ENCODE data around the gene PSMB7.

Gene PSMB7

GRCh38 chr9:124309667-124310084 is 105.6 kb downstream of the PSMB7 start:
- Histone ChIP-seq H3K9me3 (ENCODE audit: insufficient read depth, low read length, severe bottlenecking) (no peaks in the 10 kb centered on the region), H3K27ac (ENCODE audit: low read length) (no peak overlapping the region), H2AFZ (ENCODE audit: low read depth, low read length) (no peak overlapping the region), H3K79me2 (ENCODE audit: insufficient read depth, low read length) (no peaks in the 10 kb centered on the region), H3K4me1 (ENCODE audit: insufficient read depth, low read length) (no peaks in the 10 kb centered on the region), H3K9ac (ENCODE audit: low read depth, low read length) (no peak overlapping the region), H3K27me3 (ENCODE audit: insufficient read depth, low read length, poor library complexity) (no peaks in the 10 kb centered on the region), H3K36me3 (ENCODE audit: insufficient read depth, low read length) (no peaks in the 10 kb centered on the region), H3K4me3 (ENCODE audit: low read depth in 1 of 2, low read length in 2 of 2) (no peak overlapping the region), H4K20me1 (ENCODE audit: insufficient read depth, low read length) (no peaks in the 10 kb centered on the region), H3K4me2 (ENCODE audit: insufficient read depth, low read length) (no peak overlapping the region)
- TF ChIP-seq, protein P1, sequence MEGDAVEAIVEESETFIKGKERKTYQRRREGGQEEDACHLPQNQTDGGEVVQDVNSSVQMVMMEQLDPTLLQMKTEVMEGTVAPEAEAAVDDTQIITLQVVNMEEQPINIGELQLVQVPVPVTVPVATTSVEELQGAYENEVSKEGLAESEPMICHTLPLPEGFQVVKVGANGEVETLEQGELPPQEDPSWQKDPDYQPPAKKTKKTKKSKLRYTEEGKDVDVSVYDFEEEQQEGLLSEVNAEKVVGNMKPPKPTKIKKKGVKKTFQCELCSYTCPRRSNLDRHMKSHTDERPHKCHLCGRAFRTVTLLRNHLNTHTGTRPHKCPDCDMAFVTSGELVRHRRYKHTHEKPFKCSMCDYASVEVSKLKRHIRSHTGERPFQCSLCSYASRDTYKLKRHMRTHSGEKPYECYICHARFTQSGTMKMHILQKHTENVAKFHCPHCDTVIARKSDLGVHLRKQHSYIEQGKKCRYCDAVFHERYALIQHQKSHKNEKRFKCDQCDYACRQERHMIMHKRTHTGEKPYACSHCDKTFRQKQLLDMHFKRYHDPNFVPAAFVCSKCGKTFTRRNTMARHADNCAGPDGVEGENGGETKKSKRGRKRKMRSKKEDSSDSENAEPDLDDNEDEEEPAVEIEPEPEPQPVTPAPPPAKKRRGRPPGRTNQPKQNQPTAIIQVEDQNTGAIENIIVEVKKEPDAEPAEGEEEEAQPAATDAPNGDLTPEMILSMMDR (IDR thresholded peaks at IDR 0.05; ENCODE audit: borderline replicate concordance, extremely low read depth, low read length, poor library complexity, severe bottlenecking), result no peak
- TF ChIP-seq EZH2 (IDR thresholded peaks at IDR 0.05; ENCODE audit: borderline replicate concordance, low read depth, low read length, severe bottlenecking), result no peak
- DNase-seq (no peak), ATAC-seq (ENCODE audit: insufficient read depth, low read depth) (no peak)

GRCh38 chr9:124308606-124309491 is 106.4 kb downstream of the PSMB7 start:
- no peak overlapping the region for H3K9ac ChIP-seq (ENCODE audit: low read depth, low read length)
- H3K4me2 ChIP-seq (ENCODE audit: insufficient read depth, low read length), result no peak overlapping the region
- no peaks in the 10 kb centered on the region for H3K4me1 ChIP-seq (ENCODE audit: insufficient read depth, low read length)
- H3K27ac ChIP-seq (ENCODE audit: low read length), result no peak overlapping the region
- H3K27me3 ChIP-seq (ENCODE audit: insufficient read depth, low read length, poor library complexity), result no peaks in the 10 kb centered on the region
- H3K9me3 ChIP-seq (ENCODE audit: insufficient read depth, low read length, severe bottlenecking), result no peaks in the 10 kb centered on the region
- H2AFZ ChIP-seq (ENCODE audit: low read depth, low read length), result no peak overlapping the region
- no peaks in the 10 kb centered on the region for H3K36me3 ChIP-seq (ENCODE audit: insufficient read depth, low read length)
- no peak for DNase-seq
- H3K79me2 ChIP-seq (ENCODE audit: insufficient read depth, low read length), result no peaks in the 10 kb centered on the region
- no peak overlapping the region for H3K4me3 ChIP-seq (ENCODE audit: low read depth in 1 of 2, low read length in 2 of 2)
- ATAC-seq (ENCODE audit: insufficient read depth, low read depth), result no peak
- TF ChIP-seq, protein P1 (IDR thresholded peaks at IDR 0.05; ENCODE audit: borderline replicate concordance, extremely low read depth, low read length, poor library complexity, severe bottlenecking), result no peak
- TF ChIP-seq EZH2 (IDR thresholded peaks at IDR 0.05; ENCODE audit: borderline replicate concordance, low read depth, low read length, severe bottlenecking), result no peak
- H4K20me1 ChIP-seq (ENCODE audit: insufficient read depth, low read length), result no peaks in the 10 kb centered on the region

DNA sequence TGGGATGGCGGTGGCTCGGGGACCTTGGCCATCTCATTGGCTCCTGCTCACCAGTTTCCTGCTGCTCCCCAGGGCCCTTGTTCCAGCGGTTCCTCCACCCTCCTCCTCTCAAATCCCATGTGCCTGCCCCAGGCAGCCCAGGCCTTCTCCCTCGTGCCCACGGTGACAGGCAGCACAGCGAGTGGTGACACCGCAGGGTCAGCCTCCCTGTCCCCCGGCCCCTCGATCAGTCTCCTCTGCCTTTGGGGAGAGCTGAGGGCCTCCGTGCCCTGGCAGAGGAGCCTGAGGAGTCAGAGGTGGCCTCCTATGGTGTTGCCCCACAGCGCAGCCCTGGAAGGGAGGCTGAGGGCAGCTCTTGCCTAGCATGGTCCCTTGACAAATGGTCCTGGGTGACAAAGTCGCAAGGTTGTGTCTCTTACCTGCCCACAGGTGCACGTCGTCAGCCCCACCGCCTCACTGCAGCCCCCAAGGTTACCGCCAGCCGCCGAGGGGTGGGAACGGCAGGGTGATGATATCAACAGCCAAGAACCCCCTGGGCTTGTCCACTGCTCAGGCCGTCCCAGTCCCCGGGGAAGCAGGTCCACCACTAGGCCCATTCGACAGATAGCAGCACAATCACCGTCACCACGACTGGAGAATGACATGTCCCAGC is 107.7 kb downstream of the PSMB7 start:
- Histone ChIP-seq H3K79me2 (ENCODE audit: insufficient read depth, low read length) (no peaks in the 10 kb centered on the region), H3K4me1 (ENCODE audit: insufficient read depth, low read length) (no peaks in the 10 kb centered on the region), H2AFZ (ENCODE audit: low read depth, low read length) (no peak overlapping the region), H3K36me3 (ENCODE audit: insufficient read depth, low read length) (no peaks in the 10 kb centered on the region), H4K20me1 (ENCODE audit: insufficient read depth, low read length) (no peaks in the 10 kb centered on the region), H3K9ac (ENCODE audit: low read depth, low read length) (no peak overlapping the region), H3K27ac (ENCODE audit: low read length) (no peak overlapping the region), H3K4me3 (ENCODE audit: low read depth in 1 of 2, low read length in 2 of 2) (no peak overlapping the region), H3K9me3 (ENCODE audit: insufficient read depth, low read length, severe bottlenecking) (no peaks in the 10 kb centered on the region), H3K27me3 (ENCODE audit: insufficient read depth, low read length, poor library complexity) (no peaks in the 10 kb centered on the region), H3K4me2 (ENCODE audit: insufficient read depth, low read length) (no peak overlapping the region)
- TF ChIP-seq, protein P1 (IDR thresholded peaks at IDR 0.05; ENCODE audit: borderline replicate concordance, extremely low read depth, low read length, poor library complexity, severe bottlenecking), result no peak
- TF ChIP-seq EZH2 (IDR thresholded peaks at IDR 0.05; ENCODE audit: borderline replicate concordance, low read depth, low read length, severe bottlenecking), result no peak
- DNase-seq (no peak), ATAC-seq (ENCODE audit: insufficient read depth, low read depth) (no peak)
